ENCODE measurements around the gene PSMD10. TPM values are rescaled to one million over a fixed set of nuclear protein-coding genes. Genes with fewer than 3 reads are reported as not detected.

The PSMD10 gene
- total and polyA plus RNA-seq, 4 donors = 17.7 to 21.9 (median 19.1) TPM

GRCh38 chrX:108064613-108065012, 26.7 kb downstream of the PSMD10 start:
- 94% methylated on average over 2 of the region's 2 CpGs for WGBS

GRCh38 chrX:108064001-108064400, 27.3 kb downstream of the PSMD10 start:
- H3K9ac ChIP-seq (ENCODE audit: low read depth in 1 of 2, low read length in 2 of 2) = no peak overlapping the region
- no peak for TF ChIP-seq HNF4A (conservative IDR thresholded peaks at IDR 0.05)
- TF ChIP-seq ATF3 (IDR thresholded peaks at IDR 0.05) = no peak
- TF ChIP-seq CTCF (IDR thresholded peaks at IDR 0.05; ENCODE audit: low read depth, low read length, missing input control) = no peak
- TF ChIP-seq RAD21 (IDR thresholded peaks at IDR 0.05) = no peak
- TF ChIP-seq REST (IDR thresholded peaks at IDR 0.05) = no peak
- no peak for TF ChIP-seq TAF1 (conservative IDR thresholded peaks at IDR 0.05)

More at GRCh38 chrX:108064613-108065012, 26.7 kb downstream of the PSMD10 start:
- no peak for DNase-seq (ENCODE audit: low spot score)
- no peak overlapping the region for H3K9ac ChIP-seq (ENCODE audit: low read depth in 1 of 2, low read length in 2 of 2)
- no peak overlapping the region for H3K4me3 ChIP-seq (ENCODE audit: low read depth in 1 of 3, low read length in 3 of 3)
- no peak overlapping the region for H3K27ac ChIP-seq (ENCODE audit: low read depth in 1 of 2, low read length in 2 of 2)
- H3K4me1 ChIP-seq (ENCODE audit: control insufficient read depth in 4 of 4, insufficient read depth in 4 of 4, low read length in 3 of 4) = no peaks in the 10 kb centered on the region
- H3K9me3 ChIP-seq (ENCODE audit: control insufficient read depth in 4 of 4, low read length in 3 of 4) = no peaks in the 10 kb centered on the region
- no peaks in the 10 kb centered on the region for H3K27me3 ChIP-seq (ENCODE audit: control insufficient read depth in 4 of 4, insufficient read depth in 4 of 4, low read length in 3 of 4)
- no peaks in the 10 kb centered on the region for H3K36me3 ChIP-seq (ENCODE audit: control insufficient read depth in 4 of 4, insufficient read depth in 3 of 4, low read depth in 1 of 4, low read length in 3 of 4)
- no peak for TF ChIP-seq HNF4G (IDR thresholded peaks at IDR 0.05)
- no peak for TF ChIP-seq MAX (IDR thresholded peaks at IDR 0.05)
- no peak for TF ChIP-seq YY1 (IDR thresholded peaks at IDR 0.05)
- no peak for TF ChIP-seq GABPA (IDR thresholded peaks at IDR 0.05 in 1 of 2, conservative IDR thresholded peaks at IDR 0.05 in 1 of 2)
- TF ChIP-seq REST (IDR thresholded peaks at IDR 0.05) = no peak
- TF ChIP-seq RXRA (IDR thresholded peaks at IDR 0.05) = no peak
- no peak for TF ChIP-seq FOXA2 (IDR thresholded peaks at IDR 0.05)
- no peak for TF ChIP-seq RAD21 (IDR thresholded peaks at IDR 0.05)
- TF ChIP-seq ATF3 (IDR thresholded peaks at IDR 0.05) = no peak
- TF ChIP-seq CTCF (IDR thresholded peaks at IDR 0.05; ENCODE audit: low read depth, low read length, missing input control) = no peak
- TF ChIP-seq EGR1 (IDR thresholded peaks at IDR 0.05; ENCODE audit: low read depth in 2 of 2) = no peak

More at GRCh38 chrX:108064001-108064400, 27.3 kb downstream of the PSMD10 start:
- no peaks in the 10 kb centered on the region for H3K27me3 ChIP-seq (ENCODE audit: control insufficient read depth in 4 of 4, insufficient read depth in 4 of 4, low read length in 3 of 4)
- WGBS = 69% methylated on average over 1 of the region's 1 CpG
- no peak overlapping the region for H3K4me3 ChIP-seq (ENCODE audit: low read depth in 1 of 3, low read length in 3 of 3)
- no peak overlapping the region for H3K27ac ChIP-seq (ENCODE audit: low read depth in 1 of 2, low read length in 2 of 2)
- no peaks in the 10 kb centered on the region for H3K9me3 ChIP-seq (ENCODE audit: control insufficient read depth in 4 of 4, low read length in 3 of 4)
- DNase-seq (ENCODE audit: low spot score) = no peak
- no peaks in the 10 kb centered on the region for H3K4me1 ChIP-seq (ENCODE audit: control insufficient read depth in 4 of 4, insufficient read depth in 4 of 4, low read length in 3 of 4)
- H3K36me3 ChIP-seq (ENCODE audit: control insufficient read depth in 4 of 4, insufficient read depth in 3 of 4, low read depth in 1 of 4, low read length in 3 of 4) = no peaks in the 10 kb centered on the region

Measured in liver (tissue), 9 donors.